HEK293 (cell line): ENCODE results near the gene GPR22.

ENCODE experiments used
- CTCF ChIA-PET: fragments of 350-600 bp; formaldehyde crosslinking; extraction: SDS; loops from one replicate; lab custom pipeline; 2021; ENCODE audit warnings: antibody characterized with exemption; lab: Yijun Ruan, JAX
- POLR2A ChIA-PET: fragments of 300-600 bp; formaldehyde crosslinking; extraction: SDS; loops from one replicate; lab custom pipeline; 2020; ENCODE audit warnings: antibody characterized with exemption, inconsistent platforms; lab: Yijun Ruan, JAX
- H3K27ac ChIP-seq: fragments of 200-500 bp; sonication (Bioruptor generic); 2 replicates; pipeline ENCODE4 v1.5.1; 2014; ENCODE audit warnings: low read depth, low read length, control low read depth, inconsistent platforms; ENCODE audit errors: extremely low read depth
- H3K36me3 ChIP-seq, 2 experiments: fragments of 200-500 bp in 1 of 2; sonication (Bioruptor generic) in 1 of 2; 1 replicate in 1 of 2; 2 replicates in 1 of 2; pipeline ENCODE4 v1.5.1; 2014 to 2017; ENCODE audit warnings: inconsistent platforms in 2 of 2, low read length in 2 of 2; ENCODE audit not compliant: control insufficient read depth in 2 of 2, insufficient read depth in 1 of 2
- H3K4me1 ChIP-seq: fragments of 200-500 bp; sonication (Bioruptor generic); 2 replicates; pipeline ENCODE4 v1.5.1; 2014; ENCODE audit warnings: mild to moderate bottlenecking, low read length, inconsistent platforms; ENCODE audit not compliant: control insufficient read depth, insufficient read depth
- H3K4me3 ChIP-seq: 2 replicates; pipeline ENCODE4 v1.5.1; 2011; ENCODE audit warnings: low read depth, mild to moderate bottlenecking, control low read depth, low read length, moderate library complexity
- H3K9me3 ChIP-seq: fragments of 200-500 bp; sonication (Bioruptor generic); 2 replicates; pipeline ENCODE4 v1.5.1; 2014; ENCODE audit warnings: low read depth, low read length, inconsistent platforms; ENCODE audit not compliant: control insufficient read depth, insufficient read depth
- ATF2 ChIP-seq: fragments of 450-650 bp; formaldehyde crosslinking; IDR thresholded peaks from 2 replicates; pipeline ENCODE4 v1.5.1; 2016; ENCODE audit warnings: missing biosample characterization, missing genetic modification characterization, low read depth
- ELK4 ChIP-seq: IDR thresholded peaks from 2 replicates; pipeline ENCODE4 v1.6.1; 2011; ENCODE audit warnings: mild to moderate bottlenecking, low read depth, low read length, borderline replicate concordance
- PRDM10 ChIP-seq: fragments of 450-650 bp; formaldehyde crosslinking; IDR thresholded peaks from 2 replicates; pipeline ENCODE4 v1.5.1; 2016; ENCODE audit warnings: missing biosample characterization, missing genetic modification characterization
- SALL2 ChIP-seq: fragments of 450-650 bp; formaldehyde crosslinking; IDR thresholded peaks from 2 replicates; pipeline ENCODE4 v1.5.0; 2017; ENCODE audit warnings: missing biosample characterization, mild to moderate bottlenecking, missing genetic modification characterization, borderline replicate concordance
- SCRT1 ChIP-seq: fragments of 450-650 bp; formaldehyde crosslinking; IDR thresholded peaks from 2 replicates; pipeline ENCODE4 v1.5.1; 2016; ENCODE audit warnings: missing biosample characterization, missing genetic modification characterization, borderline replicate concordance
- ZBTB48 ChIP-seq: fragments of 450-650 bp; formaldehyde crosslinking; IDR thresholded peaks from 2 replicates; pipeline ENCODE4 v1.5.1; 2016; ENCODE audit warnings: missing biosample characterization, missing genetic modification characterization
- ZNF146 ChIP-seq: fragments of 450-650 bp; formaldehyde crosslinking; IDR thresholded peaks from 2 replicates; pipeline ENCODE4 v1.5.1; 2016; ENCODE audit warnings: missing biosample characterization, missing genetic modification characterization
- ZNF214 ChIP-seq: fragments of 450-650 bp; formaldehyde crosslinking; IDR thresholded peaks from 2 replicates; pipeline ENCODE4 v1.5.1; 2017; ENCODE audit warnings: missing biosample characterization, mild to moderate bottlenecking, missing genetic modification characterization, borderline replicate concordance
- ZNF274 ChIP-seq, 2 experiments: fragments of 200-500 bp in 1 of 2; fragments of 450-650 bp in 1 of 2; sonication (Bioruptor generic) in 1 of 2; formaldehyde crosslinking in 1 of 2; IDR thresholded peaks; 2 replicates each; pipeline versions ENCODE4 v1.5.1 to v1.6.1; 2014 to 2016; ENCODE audit warnings: borderline replicate concordance in 1 of 2, inconsistent platforms in 1 of 2, low read length in 1 of 2, missing biosample characterization in 1 of 2, missing genetic modification characterization in 1 of 2
- ZNF311 ChIP-seq: fragments of 450-650 bp; formaldehyde crosslinking; IDR thresholded peaks from 2 replicates; pipeline ENCODE4 v1.5.1; 2017; ENCODE audit warnings: missing biosample characterization, missing genetic modification characterization, borderline replicate concordance
- ZNF426 ChIP-seq: fragments of 450-650 bp; formaldehyde crosslinking; IDR thresholded peaks from 2 replicates; pipeline ENCODE4 v1.5.1; 2017; ENCODE audit warnings: missing biosample characterization, missing genetic modification characterization, mild to moderate bottlenecking, inconsistent platforms, moderate library complexity
- ZNF548 ChIP-seq: fragments of 450-650 bp; formaldehyde crosslinking; IDR thresholded peaks from 2 replicates; pipeline ENCODE4 v1.5.1; 2016; ENCODE audit warnings: missing biosample characterization, missing genetic modification characterization
- ZNF629 ChIP-seq: fragments of 450-650 bp; formaldehyde crosslinking; IDR thresholded peaks from 2 replicates; pipeline ENCODE4 v1.5.1; 2017; ENCODE audit warnings: missing biosample characterization, missing genetic modification characterization

Gene GPR22

GRCh38 chr7:107430057-107430456 is 39.8 kb upstream of the GPR22 start (continued):
- no peak for TF ChIP-seq ELK4
- TF ChIP-seq ZNF274 (IDR thresholded peaks at IDR 0.05; ENCODE audit: low read length): no peak
- no peak for TF ChIP-seq ZNF274 (tag by site-specific recombination; IDR thresholded peaks at IDR 0.05; ENCODE audit: borderline replicate concordance)
- TF ChIP-seq ZNF426 (tag by site-specific recombination): no peak
- TF ChIP-seq ZNF214 (tag by site-specific recombination): no peak

- TF ChIP-seq ZNF629 (tag by site-specific recombination) (no peak), ZNF548 (tag by site-specific recombination) (no peak), ZNF311 (tag by site-specific recombination) (no peak), ZBTB48 (tag by site-specific recombination) (no peak)
- TF ChIP-seq, all 188 proteins: peak for 0
- no peaks in the 10 kb centered on the region for H3K9me3 ChIP-seq
- H3K4me3 ChIP-seq: no peak overlapping the region
- ChIA-PET POLR2A (no interaction called here), CTCF (no interaction called here)
- no peaks in the 10 kb centered on the region for H3K36me3 ChIP-seq
- no peak overlapping the region for H3K27ac ChIP-seq
- no peaks in the 10 kb centered on the region for H3K4me1 ChIP-seq
Observed at GRCh38 chr7:107432261-107432660, 37.6 kb upstream of the GPR22 start.

- CTCF ChIA-PET: no interaction called here
- Histone ChIP-seq H3K9me3 (no peaks in the 10 kb centered on the region), H3K36me3 (no peaks in the 10 kb centered on the region), H3K4me3 (no peak overlapping the region), H3K4me1 (no peaks in the 10 kb centered on the region), H3K27ac (no peak overlapping the region)
- POLR2A ChIA-PET: no interaction called here
- TF ChIP-seq SALL2 (tag by site-specific recombination) (no peak), ZBTB48 (tag by site-specific recombination) (no peak), ZNF146 (peak; percentile 56; the same call in 1 of the 2 replicates), SCRT1 (tag by site-specific recombination) (no peak)
Observed at GRCh38 chr7:107435749-107436148, 34.1 kb upstream of the GPR22 start.

GRCh38 chr7:107439025-107439424 is 30.8 kb upstream of the GPR22 start:
- no peak for TF ChIP-seq PRDM10 (tag by site-specific recombination)
- TF ChIP-seq ATF2 (tag by site-specific recombination): peak; percentile 41; the same call in 1 of the 2 replicates
- Histone ChIP-seq H3K27ac (no peak overlapping the region), H3K4me1 (no peaks in the 10 kb centered on the region), H3K9me3 (no peaks in the 10 kb centered on the region), H3K4me3 (no peak overlapping the region), H3K36me3 (no peaks in the 10 kb centered on the region)
- ChIA-PET POLR2A (no interaction called here), CTCF (interaction anchor here (2.2 kb wide), 1 partner anchor 24 kb away, joined by 5 read pairs; no protein-coding TSS in a partner anchor)
